ENCODE results near the gene FERD3L.
A peak's percentile ranks its signal among the peaks of the same experiment; 100 is the strongest.

FERD3L gene

GRCh38 chr7:19116121-19117090 lies 28.8 kb downstream of the FERD3L start:
- H3K4me3 ChIP-seq (ENCODE audit: control insufficient read depth in 1 of 7, extremely low read depth in 1 of 7, insufficient read depth in 4 of 7, low read depth in 2 of 7, low read length in 6 of 7): peak overlapping the region; percentile 26 to 80 (median 65)
- WGBS (ENCODE audit: insufficient coverage): under 1% methylated on average over 39 of the region's 70 CpGs
- peaks cover 0 to 37% (median 29%) of the 10 kb centered on the region in 4 experiments for H3K4me1 ChIP-seq (ENCODE audit: control extremely low read depth in 1 of 4, control insufficient read depth in 4 of 4, insufficient read depth in 4 of 4, low read length in 3 of 4)
- peaks cover 0 to 2% (median 0%) of the 10 kb centered on the region in 5 experiments for H3K9me3 ChIP-seq (ENCODE audit: control extremely low read depth in 1 of 5, control insufficient read depth in 4 of 5, insufficient read depth in 2 of 5, low read depth in 1 of 5, low read length in 4 of 5)
- peaks cover 50 to 98% (median 73%) of the 10 kb centered on the region in 5 experiments for H3K27me3 ChIP-seq (replicated peaks in 2 of 5; ENCODE audit: control insufficient read depth in 4 of 5, insufficient read depth in 5 of 5, low read length in 4 of 5)
- no peaks in the 10 kb centered on the region for H3K36me3 ChIP-seq (ENCODE audit: control insufficient read depth in 4 of 4, insufficient read depth in 4 of 4, low read length in 3 of 4)
- H3K27ac ChIP-seq (ENCODE audit: insufficient read depth in 1 of 2, low read depth in 1 of 2, low read length in 2 of 2, poor library complexity in 1 of 2, severe bottlenecking in 2 of 2): no peak overlapping the region
- peak; percentile 16 to 52 (median 39) for DNase-seq
- ChIA-PET POLR2A (no interaction called here), CTCF (interaction anchor here (0.9 to 1.4 kb wide), 4 partner anchors 9 to 550 kb away, joined by 3 to 4 read pairs (median 3); no protein-coding TSS in a partner anchor)

GRCh38 chr7:19114551-19114855 lies 30.7 kb downstream of the FERD3L start:
- WGBS (ENCODE audit: insufficient coverage): no CpG with 5 or more reads among the region's 2 CpGs

GRCh38 chr7:19113855-19114550 lies 31.2 kb downstream of the FERD3L start:
- POLR2A ChIA-PET: no interaction called here
- peaks cover 0 to 4% (median 0%) of the 10 kb centered on the region in 5 experiments for H3K9me3 ChIP-seq (ENCODE audit: control extremely low read depth in 1 of 5, control insufficient read depth in 4 of 5, insufficient read depth in 2 of 5, low read depth in 1 of 5, low read length in 4 of 5)
- peak in 2 of 3 donors; percentile 6 to 7 for DNase-seq
- no peaks in the 10 kb centered on the region for H3K36me3 ChIP-seq (ENCODE audit: control insufficient read depth in 4 of 4, insufficient read depth in 4 of 4, low read length in 3 of 4)
- no CpG with 5 or more reads among the region's 3 CpGs for WGBS (ENCODE audit: insufficient coverage)
- peaks cover 49 to 98% (median 75%) of the 10 kb centered on the region in 5 experiments for H3K27me3 ChIP-seq (replicated peaks in 2 of 5; ENCODE audit: control insufficient read depth in 4 of 5, insufficient read depth in 5 of 5, low read length in 4 of 5)
- no peak overlapping the region for H3K4me3 ChIP-seq (ENCODE audit: control insufficient read depth in 1 of 7, extremely low read depth in 1 of 7, insufficient read depth in 4 of 7, low read depth in 2 of 7, low read length in 6 of 7)
- CTCF ChIA-PET: interaction anchor here (0.9 to 1.7 kb wide), 5 partner anchors 9 to 327 kb away, joined by 3 to 5 read pairs (median 4); no protein-coding TSS in a partner anchor
- H3K4me1 ChIP-seq (ENCODE audit: control extremely low read depth in 1 of 4, control insufficient read depth in 4 of 4, insufficient read depth in 4 of 4, low read length in 3 of 4): peaks cover 0 to 35% (median 28%) of the 10 kb centered on the region in 4 experiments
- H3K27ac ChIP-seq (ENCODE audit: insufficient read depth in 1 of 2, low read depth in 1 of 2, low read length in 2 of 2, poor library complexity in 1 of 2, severe bottlenecking in 2 of 2): no peak overlapping the region

More at GRCh38 chr7:19114551-19114855, 30.7 kb downstream of the FERD3L start:
- CTCF ChIA-PET: interaction anchor here (0.5 to 1.2 kb wide), 4 partner anchors 9 to 327 kb away, joined by 3 to 5 read pairs (median 4); no protein-coding TSS in a partner anchor
- Histone ChIP-seq H3K36me3 (ENCODE audit: control insufficient read depth in 4 of 4, insufficient read depth in 4 of 4, low read length in 3 of 4) (no peaks in the 10 kb centered on the region), H3K27ac (ENCODE audit: insufficient read depth in 1 of 2, low read depth in 1 of 2, low read length in 2 of 2, poor library complexity in 1 of 2, severe bottlenecking in 2 of 2) (no peak overlapping the region), H3K9me3 (ENCODE audit: control extremely low read depth in 1 of 5, control insufficient read depth in 4 of 5, insufficient read depth in 2 of 5, low read depth in 1 of 5, low read length in 4 of 5) (peaks cover 0 to 6% (median 0%) of the 10 kb centered on the region in 5 experiments), H3K27me3 (replicated peaks in 2 of 5; ENCODE audit: control insufficient read depth in 4 of 5, insufficient read depth in 5 of 5, low read length in 4 of 5) (peaks cover 47 to 98% (median 75%) of the 10 kb centered on the region in 5 experiments), H3K4me3 (ENCODE audit: control insufficient read depth in 1 of 7, extremely low read depth in 1 of 7, insufficient read depth in 4 of 7, low read depth in 2 of 7, low read length in 6 of 7) (no peak overlapping the region), H3K4me1 (ENCODE audit: control extremely low read depth in 1 of 4, control insufficient read depth in 4 of 4, insufficient read depth in 4 of 4, low read length in 3 of 4) (peaks cover 0 to 37% (median 29%) of the 10 kb centered on the region in 4 experiments)
- POLR2A ChIA-PET: no interaction called here
- DNase-seq: peak in 1 of 3 donors; percentile 5

- Histone ChIP-seq H3K9me3 (ENCODE audit: control extremely low read depth in 1 of 5, control insufficient read depth in 4 of 5, insufficient read depth in 2 of 5, low read depth in 1 of 5, low read length in 4 of 5) (peaks cover 0 to 10% (median 0%) of the 10 kb centered on the region in 5 experiments), H3K4me3 (ENCODE audit: control insufficient read depth in 1 of 7, extremely low read depth in 1 of 7, insufficient read depth in 4 of 7, low read depth in 2 of 7, low read length in 6 of 7) (no peak overlapping the region), H3K27ac (ENCODE audit: insufficient read depth in 1 of 2, low read depth in 1 of 2, low read length in 2 of 2, poor library complexity in 1 of 2, severe bottlenecking in 2 of 2) (no peak overlapping the region), H3K4me1 (ENCODE audit: control extremely low read depth in 1 of 4, control insufficient read depth in 4 of 4, insufficient read depth in 4 of 4, low read length in 3 of 4) (peaks cover 0 to 25% (median 18%) of the 10 kb centered on the region in 4 experiments), H3K27me3 (replicated peaks in 2 of 5; ENCODE audit: control insufficient read depth in 4 of 5, insufficient read depth in 5 of 5, low read length in 4 of 5) (peaks cover 43 to 98% (median 76%) of the 10 kb centered on the region in 5 experiments), H3K36me3 (ENCODE audit: control insufficient read depth in 4 of 4, insufficient read depth in 4 of 4, low read length in 3 of 4) (no peaks in the 10 kb centered on the region)
- peak in 1 of 3 donors; percentile 12 for DNase-seq
- ChIA-PET CTCF (interaction anchor here (1.7 kb wide), 1 partner anchor 31 kb away, joined by 3 read pairs; no protein-coding TSS in a partner anchor), POLR2A (no interaction called here)
- WGBS (ENCODE audit: insufficient coverage): no CpG with 5 or more reads among the region's 4 CpGs
Measured at GRCh38 chr7:19113002-19113350, 32.2 kb downstream of the FERD3L start.

GRCh38 chr7:19112274-19113001 lies 32.8 kb downstream of the FERD3L start:
- peak; percentile 12 to 50 (median 40) for DNase-seq
- H3K4me3 ChIP-seq (ENCODE audit: control insufficient read depth in 1 of 7, extremely low read depth in 1 of 7, insufficient read depth in 4 of 7, low read depth in 2 of 7, low read length in 6 of 7): no peak overlapping the region
- POLR2A ChIA-PET: no interaction called here
- WGBS (ENCODE audit: insufficient coverage): 4% methylated on average over 40 of the region's 42 CpGs
- peaks cover 47 to 99% (median 81%) of the 10 kb centered on the region in 5 experiments for H3K27me3 ChIP-seq (replicated peaks in 2 of 5; ENCODE audit: control insufficient read depth in 4 of 5, insufficient read depth in 5 of 5, low read length in 4 of 5)
- H3K27ac ChIP-seq (ENCODE audit: insufficient read depth in 1 of 2, low read depth in 1 of 2, low read length in 2 of 2, poor library complexity in 1 of 2, severe bottlenecking in 2 of 2): no peak overlapping the region
- no peaks in the 10 kb centered on the region for H3K36me3 ChIP-seq (ENCODE audit: control insufficient read depth in 4 of 4, insufficient read depth in 4 of 4, low read length in 3 of 4)
- CTCF ChIA-PET: interaction anchor here (1.7 kb wide), 1 partner anchor 32 kb away, joined by 3 read pairs; no protein-coding TSS in a partner anchor
- peaks cover 5 to 25% (median 19%) of the 10 kb centered on the region in 4 experiments for H3K4me1 ChIP-seq (ENCODE audit: control extremely low read depth in 1 of 4, control insufficient read depth in 4 of 4, insufficient read depth in 4 of 4, low read length in 3 of 4)
- H3K9me3 ChIP-seq (ENCODE audit: control extremely low read depth in 1 of 5, control insufficient read depth in 4 of 5, insufficient read depth in 2 of 5, low read depth in 1 of 5, low read length in 4 of 5): peaks cover 0 to 10% (median 0%) of the 10 kb centered on the region in 5 experiments

GRCh38 chr7:19111474-19112273 lies 33.5 kb downstream of the FERD3L start:
- ChIA-PET POLR2A (no interaction called here), CTCF (interaction anchor here (1.8 kb wide), 1 partner anchor 7 kb away, joined by 4 read pairs; no protein-coding TSS in a partner anchor)
- 17% methylated on average over 8 of the region's 15 CpGs for WGBS (ENCODE audit: insufficient coverage)
- Histone ChIP-seq H3K4me3 (ENCODE audit: control insufficient read depth in 1 of 7, extremely low read depth in 1 of 7, insufficient read depth in 4 of 7, low read depth in 2 of 7, low read length in 6 of 7) (no peak overlapping the region), H3K36me3 (ENCODE audit: control insufficient read depth in 4 of 4, insufficient read depth in 4 of 4, low read length in 3 of 4) (no peaks in the 10 kb centered on the region), H3K27me3 (replicated peaks in 2 of 5; ENCODE audit: control insufficient read depth in 4 of 5, insufficient read depth in 5 of 5, low read length in 4 of 5) (peaks cover 47 to 100% (median 88%) of the 10 kb centered on the region in 5 experiments), H3K4me1 (ENCODE audit: control extremely low read depth in 1 of 4, control insufficient read depth in 4 of 4, insufficient read depth in 4 of 4, low read length in 3 of 4) (peaks cover 8 to 28% (median 21%) of the 10 kb centered on the region in 4 experiments), H3K9me3 (ENCODE audit: control extremely low read depth in 1 of 5, control insufficient read depth in 4 of 5, insufficient read depth in 2 of 5, low read depth in 1 of 5, low read length in 4 of 5) (peaks cover 0 to 10% (median 0%) of the 10 kb centered on the region in 5 experiments), H3K27ac (ENCODE audit: insufficient read depth in 1 of 2, low read depth in 1 of 2, low read length in 2 of 2, poor library complexity in 1 of 2, severe bottlenecking in 2 of 2) (no peak overlapping the region)
- peak in 2 of 3 donors; percentile 10 to 13 for DNase-seq

Measured in common myeloid progenitor, CD34-positive (primary cell).